CD4-positive, alpha-beta T cell treated with Interleukin-21 for 1 hour (primary cell): ENCODE data around the gene MACROD2.
"Not testable (repeated sequence)": the region's sequence is repeated elsewhere in the genome, so short reads cannot be mapped to it uniquely, and the experiment has no call there.

ENCODE experiments used
- DNase-seq: peaks from one replicate; pipeline ENCODE4 v3.0.0-alpha.2; 2020

Gene MACROD2

GRCh38 chr20:14889496-14890255 lies 894.4 kb downstream of the MACROD2 start:
- DNase-seq, result no peak

DNA sequence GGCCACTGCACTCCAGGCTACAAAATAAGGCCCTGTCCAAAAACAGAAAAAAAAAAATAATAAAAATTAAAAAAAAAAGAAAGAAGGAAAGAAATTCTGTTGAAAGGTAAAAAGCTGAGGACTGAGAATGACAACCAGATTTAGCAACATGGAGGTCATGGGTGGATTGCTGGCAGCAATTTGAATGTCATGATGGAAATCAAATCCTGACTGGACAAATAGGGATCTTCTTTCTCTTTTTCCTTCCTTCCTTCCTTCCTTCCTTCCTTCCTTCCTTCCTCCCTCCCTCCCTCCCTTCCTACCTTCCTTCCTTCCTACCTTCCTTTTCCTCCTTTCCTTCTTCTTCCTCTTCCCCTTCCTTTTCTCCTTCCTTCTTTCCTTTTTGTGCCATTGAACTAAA lies 895.4 kb downstream of the MACROD2 start:
- no peak for DNase-seq

GRCh38 chr20:14892782-14893181 lies 897.5 kb downstream of the MACROD2 start:
- DNase-seq, result no peak

GRCh38 chr20:14896569-14896968 lies 901.3 kb downstream of the MACROD2 start:
- no peak for DNase-seq

- no peak for DNase-seq
Measured at GRCh38 chr20:14897608-14898007, 902.3 kb downstream of the MACROD2 start.

- DNase-seq, result no peak
Measured at GRCh38 chr20:14902432-14903089, 907.2 kb downstream of the MACROD2 start.

GRCh38 chr20:14906908-14907434 lies 911.7 kb downstream of the MACROD2 start:
- DNase-seq, result no peak

DNA sequence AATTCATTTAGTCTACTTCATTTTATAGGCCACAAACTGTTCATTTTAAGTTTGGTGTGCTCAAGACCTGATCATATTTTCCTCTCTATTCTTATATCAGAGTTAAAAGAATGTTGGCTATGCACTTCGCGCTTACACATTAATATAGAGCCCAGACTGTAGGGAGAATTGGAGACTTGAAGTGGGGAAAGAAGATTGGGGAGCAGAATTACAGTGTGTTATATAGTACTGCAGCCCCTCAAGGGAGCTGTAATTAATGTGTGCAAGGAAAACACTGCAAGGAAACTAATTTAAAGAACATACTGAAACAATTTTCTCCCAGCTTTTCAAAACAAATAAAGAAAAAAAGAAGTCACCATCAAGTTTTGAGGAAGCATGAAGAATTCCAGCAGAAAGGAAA lies 914.8 kb downstream of the MACROD2 start:
- no peak for DNase-seq

DNA sequence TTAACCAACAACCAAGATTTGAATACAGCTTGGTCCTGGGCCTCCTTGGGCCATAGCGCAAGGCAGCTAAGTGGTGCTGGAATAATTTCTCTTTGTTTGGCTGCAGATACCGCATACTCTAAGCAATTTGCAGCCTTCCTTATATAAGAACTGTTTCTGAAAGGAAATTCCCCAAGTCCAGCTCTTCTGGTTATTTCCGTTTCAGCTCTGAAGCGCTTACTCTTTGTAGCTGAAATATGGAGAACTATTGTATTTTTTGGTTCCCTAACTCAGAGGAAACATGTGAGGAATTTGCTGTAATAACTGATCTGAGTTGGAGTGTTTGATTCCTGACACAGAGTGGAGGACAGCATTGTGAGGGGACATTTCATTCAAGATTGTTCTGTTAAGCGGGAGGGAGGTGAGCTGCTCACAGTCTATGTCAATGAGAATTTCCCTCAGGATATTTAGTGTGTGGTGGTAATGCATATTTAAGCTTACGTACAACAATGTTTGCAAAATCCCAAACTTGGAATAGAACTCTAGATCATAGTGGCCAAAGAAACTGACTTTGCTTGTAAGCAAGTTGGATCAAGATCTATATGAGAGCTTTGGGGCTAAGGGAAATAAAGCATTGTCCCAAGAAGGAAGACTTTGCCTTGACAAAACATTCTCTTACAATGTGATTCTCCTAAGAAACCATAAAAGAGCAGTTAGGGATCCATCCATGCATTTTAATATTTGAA lies 918.7 kb downstream of the MACROD2 start:
- no peak for DNase-seq

GRCh38 chr20:14914633-14915032 lies 919.3 kb downstream of the MACROD2 start:
- DNase-seq, result no peak

DNA sequence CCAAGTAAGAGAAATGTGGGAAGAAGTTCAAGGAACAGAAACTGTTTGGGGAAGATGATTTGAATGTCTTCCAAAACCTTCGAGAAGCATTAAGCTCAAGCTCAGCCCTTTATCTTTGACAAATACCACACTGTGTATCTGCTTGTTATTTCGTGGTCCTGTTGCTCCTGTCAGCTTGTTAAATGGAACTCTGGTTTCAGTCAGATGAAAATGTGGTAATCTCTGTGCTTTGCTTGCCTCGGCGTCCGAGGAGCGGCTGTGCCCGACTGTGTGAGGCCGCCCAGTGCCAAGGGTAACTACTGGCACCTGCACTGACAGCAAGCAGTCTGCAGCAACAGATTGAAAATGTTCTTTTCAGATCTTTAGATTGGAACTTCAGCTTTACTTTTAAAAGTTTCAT lies 920.0 kb downstream of the MACROD2 start:
- DNase-seq, result no peak

DNA sequence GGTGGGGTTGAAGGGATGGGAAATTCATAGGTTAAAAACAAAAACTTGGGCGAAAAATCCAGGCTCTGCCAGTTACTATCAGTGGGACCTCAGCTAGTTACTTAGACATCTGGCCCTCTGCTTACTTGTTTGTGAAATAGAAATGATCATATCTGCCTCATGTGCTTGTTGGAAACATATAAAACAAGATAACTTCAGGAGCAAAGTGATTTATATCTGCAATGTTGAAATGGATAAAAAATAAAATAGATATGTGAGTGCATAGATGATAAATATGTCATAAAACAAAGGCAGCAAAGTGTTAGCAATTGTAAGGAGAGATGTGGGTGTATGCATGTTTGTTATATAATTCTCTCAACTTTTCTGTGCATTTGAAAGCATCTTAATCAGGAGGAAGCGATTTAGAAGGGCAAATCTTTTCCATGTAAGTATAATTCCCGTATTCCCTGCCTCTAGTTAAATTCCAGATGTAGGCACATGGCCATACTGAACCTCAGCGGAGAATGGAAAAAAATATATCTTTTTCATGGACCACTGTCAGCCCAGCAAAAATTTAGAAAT lies 921.1 kb downstream of the MACROD2 start:
- DNase-seq, result no peak

- DNase-seq, result no peak
Measured at GRCh38 chr20:14918281-14918680, 923.0 kb downstream of the MACROD2 start.

GRCh38 chr20:14918976-14919375 lies 923.7 kb downstream of the MACROD2 start:
- DNase-seq, result no peak

GRCh38 chr20:14919501-14920081 lies 924.3 kb downstream of the MACROD2 start:
- DNase-seq, result no peak

GRCh38 chr20:14921513-14921912 lies 926.2 kb downstream of the MACROD2 start:
- no peak for DNase-seq

- no peak for DNase-seq
Measured at GRCh38 chr20:14922503-14923267, 927.4 kb downstream of the MACROD2 start.

- DNase-seq, result no peak
Measured at GRCh38 chr20:14924433-14924832, 929.1 kb downstream of the MACROD2 start.

DNA sequence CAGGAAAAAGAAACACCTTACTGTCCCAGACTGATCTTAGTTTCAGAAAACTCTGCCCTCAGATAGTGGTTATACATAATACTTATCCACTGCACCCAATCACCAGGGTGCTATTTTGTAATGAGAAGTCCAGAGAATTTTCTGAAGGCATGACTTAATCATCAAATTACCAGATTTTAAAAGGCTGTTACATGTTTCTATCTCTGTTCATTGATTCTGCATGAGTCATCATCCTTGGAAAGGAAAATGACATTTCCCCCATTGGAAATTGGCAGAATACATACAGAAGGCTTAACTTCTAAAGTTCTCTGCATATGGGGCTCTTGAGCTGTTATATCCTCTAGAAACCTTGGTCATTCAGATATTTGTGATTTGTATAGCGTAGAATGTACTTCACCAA lies 930.0 kb downstream of the MACROD2 start:
- DNase-seq, result no peak

DNA sequence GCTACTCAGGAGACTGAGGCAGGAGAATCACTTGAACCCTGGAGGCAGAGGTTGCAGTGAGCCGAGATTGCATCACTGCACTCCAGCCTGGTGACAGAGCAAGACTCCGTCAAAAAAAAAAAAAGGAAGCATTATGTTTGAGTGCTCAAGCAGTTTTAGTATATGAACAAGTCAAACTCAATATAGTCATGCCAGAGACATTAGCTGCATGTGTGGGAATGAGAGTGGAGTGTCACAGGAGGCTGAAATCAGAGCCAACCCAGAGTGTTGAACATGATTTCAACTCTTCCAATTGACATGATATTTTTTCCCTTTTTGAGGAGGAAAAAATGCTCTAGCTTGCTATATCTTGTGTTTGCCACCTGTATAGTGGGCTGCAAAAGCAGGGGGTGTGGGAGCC lies 931.1 kb downstream of the MACROD2 start:
- DNase-seq, result not testable (repeated sequence)

- DNase-seq, result no peak
Measured at GRCh38 chr20:14928083-14928482, 932.8 kb downstream of the MACROD2 start.

GRCh38 chr20:14929388-14929787 lies 934.1 kb downstream of the MACROD2 start:
- no peak for DNase-seq
